HepG2 (cell line): ENCODE measurements around the gene RNF125. TPM values are rescaled to one million over a fixed set of nuclear protein-coding genes. Genes with fewer than 3 reads are reported as not detected.

Experiments
- ATAC-seq: fragments of 200-7000 bp; cut with Tn5 transposase; 3 replicates; pipeline ENCODE4 v1.9.1; 2020; ENCODE audit warnings: mild to moderate bottlenecking, moderate library complexity
- BruUV-seq: library from RNA; stranded (reverse); fragments of 400-500 nt; replicated peaks from 2 replicates; lab custom pipeline; 2021; lab: Mats Ljungman, UMichigan
- CTCF ChIA-PET: fragments of 300-600 bp; formaldehyde crosslinking; extraction: SDS; loops from one replicate; lab custom pipeline; 2021; ENCODE audit warnings: low total read pairs, inconsistent platforms, low intra/inter-chr PET ratio; lab: Yijun Ruan, JAX
- POLR2A ChIA-PET: fragments of 350-600 bp; sonication (Branson Sonifier 250); formaldehyde crosslinking; loops from one replicate; lab custom pipeline; 2020; ENCODE audit warnings: antibody characterized with exemption, inconsistent platforms; lab: Yijun Ruan, JAX
- DNase-seq: peaks from one replicate; pipeline ENCODE4 v3.0.0-alpha.2; 2015; ENCODE audit warnings: low spot score
- FAIRE-seq: peaks from 3 replicates; lab custom pipeline; 2011; peaks lifted over from hg19 to GRCh38; lab: Jason Lieb, UNC
- H2AFZ ChIP-seq: one replicate; pipeline ENCODE4 v1.6.1; 2011; ENCODE audit warnings: low read length, inconsistent platforms
- H3K27ac ChIP-seq: fragments of 300-600 bp; 3 replicates; pipeline ENCODE4 v1.8.0; 2011; ENCODE audit warnings: mixed run types, mild to moderate bottlenecking, mixed read lengths, low read length, inconsistent platforms; ENCODE audit not compliant: insufficient read depth; ENCODE audit errors: extremely low read length
- H3K27me3 ChIP-seq, 2 experiments: fragments of 200-600 bp in 1 of 2; 2 replicates in 1 of 2; 3 replicates in 1 of 2; pipeline versions ENCODE4 v1.6.0 to v1.8.0; 2011; ENCODE audit warnings: low read length in 2 of 2, mild to moderate bottlenecking in 2 of 2, moderate library complexity in 2 of 2, inconsistent platforms in 1 of 2; ENCODE audit not compliant: insufficient read depth in 2 of 2, control insufficient read depth in 1 of 2
- H3K36me3 ChIP-seq, 2 experiments: fragments of 200-600 bp in 1 of 2; replicated peaks in 1 of 2; 2 replicates in 1 of 2; 3 replicates in 1 of 2; pipeline versions ENCODE4 v1.5.1 to v1.8.0; 2011; ENCODE audit warnings: low read length in 2 of 2, inconsistent platforms in 1 of 2; ENCODE audit not compliant: insufficient read depth in 2 of 2, control insufficient read depth in 1 of 2
- H3K4me1 ChIP-seq: 2 replicates; pipeline ENCODE4 v1.5.1; 2012; ENCODE audit warnings: low read length, inconsistent platforms; ENCODE audit not compliant: insufficient read depth
- H3K4me2 ChIP-seq: 2 replicates; pipeline ENCODE4 v1.6.0; 2011; ENCODE audit warnings: low read depth, low read length, inconsistent platforms
- H3K4me3 ChIP-seq, 3 experiments: fragments of 200-600 bp in 1 of 3; sonication (generic), shearing (Covaris generic) in 1 of 3; replicated peaks in 1 of 3; 2 replicates each; pipeline ENCODE4 v1.5.1; 2011 to 2016; ENCODE audit warnings: low read length in 3 of 3, inconsistent platforms in 2 of 3, low read depth in 2 of 3, mild to moderate bottlenecking in 2 of 3, control low read depth in 1 of 3, mixed read lengths in 1 of 3; ENCODE audit not compliant: insufficient read depth in 1 of 3
- H3K79me2 ChIP-seq: one replicate; pipeline ENCODE4 v1.6.1; 2011; ENCODE audit warnings: low read length, inconsistent platforms; ENCODE audit not compliant: insufficient read depth
- H3K9ac ChIP-seq: 2 replicates; pipeline ENCODE4 v1.6.0; 2011; ENCODE audit warnings: mild to moderate bottlenecking, low read depth, low read length, inconsistent platforms; ENCODE audit not compliant: insufficient read depth
- H3K9me3 ChIP-seq: 2 replicates; pipeline ENCODE4 v1.5.1; 2012; ENCODE audit warnings: mild to moderate bottlenecking, low read length
- H4K20me1 ChIP-seq: 2 replicates; pipeline ENCODE4 v1.6.0; 2011; ENCODE audit warnings: inconsistent platforms, mild to moderate bottlenecking, low read length, moderate library complexity; ENCODE audit not compliant: insufficient read depth
- ARID2 ChIP-seq: sonication (generic); formaldehyde crosslinking; IDR thresholded peaks from 2 replicates; pipeline ENCODE4 v1.8.1; 2022; ENCODE audit warnings: mild to moderate bottlenecking, missing genetic modification reagents, borderline replicate concordance
- DNMT3B ChIP-seq: conservative IDR thresholded peaks from 2 replicates; pipeline ENCODE4 v1.6.1; 2016; ENCODE audit warnings: missing biosample characterization, control low read depth
- MTA3 ChIP-seq: sonication (generic); formaldehyde crosslinking; IDR thresholded peaks from 2 replicates; pipeline ENCODE4 v1.4.0; 2020; ENCODE audit warnings: missing genetic modification reagents
- RBM39 ChIP-seq: fragments of 200-400 bp; formaldehyde crosslinking; IDR thresholded peaks from one replicate; pipeline ENCODE4 v1.6.1; 2018; ENCODE audit warnings: antibody characterized with exemption, mild to moderate bottlenecking, low read depth, low read length; ENCODE audit not compliant: poor library complexity, severe bottlenecking
- SAP130 ChIP-seq: IDR thresholded peaks from 2 replicates; pipeline ENCODE4 v1.6.1; 2016; ENCODE audit warnings: low read depth
- SMYD3 ChIP-seq: sonication (generic); formaldehyde crosslinking; IDR thresholded peaks from 2 replicates; pipeline ENCODE4 v1.8.1; 2023; ENCODE audit warnings: mild to moderate bottlenecking, missing genetic modification reagents
- SP5 ChIP-seq: IDR thresholded peaks from 2 replicates; pipeline ENCODE4 v1.6.1; 2016; ENCODE audit warnings: low read depth, borderline replicate concordance
- ZNF572 ChIP-seq: sonication (generic); formaldehyde crosslinking; IDR thresholded peaks from 2 replicates; pipeline ENCODE4 v1.5.1; 2020; ENCODE audit warnings: mild to moderate bottlenecking, missing genetic modification reagents
- ZNF891 ChIP-seq: sonication (generic); formaldehyde crosslinking; IDR thresholded peaks from 2 replicates; pipeline ENCODE4 v1.5.0; 2020; ENCODE audit warnings: mild to moderate bottlenecking, missing genetic modification reagents
- ZSCAN5A ChIP-seq: sonication (generic); formaldehyde crosslinking; IDR thresholded peaks from 2 replicates; pipeline ENCODE4 v1.8.0; 2022; ENCODE audit warnings: mild to moderate bottlenecking, missing genetic modification reagents, borderline replicate concordance
- WGBS: methylation state at CpG from one replicate; pipeline ENCODE4 v1.1.6; 2017; ENCODE audit warnings: low lambda C conversion rate; 5-methylcytosine and 5-hydroxymethylcytosine counted together
- in situ Hi-C: cut with HindIII; loops from 2 replicates; pipeline ENCODE4 v1.10.0; 2017; ENCODE audit warnings: low pct_unique_long_range_greater_than_20kb; ENCODE audit not compliant: extremely low pct_ligation_motif_present
- intact Hi-C: fragments of 100-400 bp; cut with micrococcal nuclease; formaldehyde crosslinking; loops from one replicate; pipeline ENCODE4 v1.10.0; 2022; ENCODE audit not compliant: unreplicated experiment
- polyA plus RNA-seq, 8 experiments: library from polyadenylated mRNA; depleted of rRNA in 3 of 8; stranded (reverse) in 7 of 8; unstranded in 1 of 8; fragments of >200 nt; fragmentation: Illumina TruSeq in 4 of 8; extraction: Trizol in 4 of 8; gene quantifications; 2 replicates each; pipeline versions ENCODE4 v1.2.1 to v1.2.3, GENCODE V29; 2011 to 2016; ENCODE audit warnings: low read depth in 4 of 8, missing spikeins in 1 of 8, mixed read lengths in 1 of 8; ENCODE audit not compliant: insufficient read depth in 1 of 8
- total RNA-seq, 5 experiments: library from RNA; depleted of rRNA; stranded (reverse); fragments of >200 nt; fragmentation: Illumina TruSeq; extraction: Trizol; gene quantifications; 2 replicates each; pipeline ENCODE4 v1.2.3, GENCODE V29; 2016; ENCODE audit warnings: low read depth in 1 of 5

The RNF125 gene
- total and polyA plus RNA-seq, 2 of the 13 experiments (the other 11 are each of a cell fraction or from before 2014, with no cell fraction given), result 0.58 to 1.8 TPM

DNA sequence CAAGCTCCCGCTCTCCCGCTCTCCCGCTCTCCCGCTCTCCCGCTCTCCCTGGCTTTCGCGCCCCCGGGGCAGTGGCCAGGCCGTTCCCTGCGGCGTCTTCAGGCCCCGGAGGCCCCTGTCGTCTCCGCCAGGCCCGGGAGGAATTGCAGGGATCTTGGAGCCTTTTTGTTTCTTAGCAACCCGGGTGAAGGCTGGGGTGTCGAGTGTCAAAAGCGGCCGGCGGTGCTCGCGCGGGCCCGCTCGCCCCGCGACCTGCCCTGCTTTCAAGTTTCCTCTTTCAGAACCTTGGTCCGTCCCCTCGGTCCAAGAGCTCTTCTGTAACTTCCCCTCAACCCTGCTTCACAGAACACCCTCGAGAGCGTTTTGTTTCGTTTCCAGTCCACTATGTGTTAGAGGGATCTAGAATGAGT, 74.5 kb downstream of the RNF125 start (continued):
- TF ChIP-seq ZSCAN5A (CRISPR knock-in tag) (peak; percentile 9; the same call in 1 of the 2 replicates), RBM39 (peak; percentile 48), DNMT3B (no peak), ZNF572 (CRISPR knock-in tag) (no peak), ZNF891 (CRISPR knock-in tag) (0 out of 2 replicates have a peak, but pooled peaks have one; percentile 17)
- TF ChIP-seq, all 625 proteins: peak for 14

GRCh38 chr18:32093523-32093922, 74.9 kb downstream of the RNF125 start:
- BruUV-seq, result no TSS peak
- Histone ChIP-seq H4K20me1 (peaks cover 22% of the 10 kb centered on the region; the same call in 1 of the 2 replicates), H3K4me1 (peaks cover 48% of the 10 kb centered on the region), H3K79me2 (peaks cover 52% of the 10 kb centered on the region), H3K4me3 (peak overlapping the region; percentile 79 to 93 (median 92)), H3K9ac (peak overlapping the region; percentile 92), H3K27ac (peak overlapping the region; percentile 98), H3K36me3 (peaks cover 5 to 13% of the 10 kb centered on the region in 2 experiments; a peak in 3 of 5 replicates), H3K9me3 (no peaks in the 10 kb centered on the region), H3K4me2 (peak overlapping the region; percentile 91), H3K27me3 (no peaks in the 10 kb centered on the region), H2AFZ (no peak overlapping the region)
- POLR2A ChIA-PET, result no interaction called here
- TF ChIP-seq SP5 (no peak), SMYD3 (CRISPR knock-in tag) (0 out of 2 replicates have a peak, but pooled peaks have one; percentile 30), SAP130 (CRISPR knock-in tag) (peak; percentile 18; the same call in 1 of the 2 replicates), MTA3 (no peak), ARID2 (CRISPR knock-in tag) (0 out of 2 replicates have a peak, but pooled peaks have one; percentile 58)
- ATAC-seq (no peak), FAIRE-seq (no peak), DNase-seq (peak; percentile 29)
- in situ Hi-C loops, result no loop called here
- CTCF ChIA-PET, result no interaction called here
- 2% methylated on average over 7 of the region's 7 CpGs for WGBS
- intact Hi-C loops, result loop anchor here (10.0 kb wide), 1 partner anchor 509 kb away; no protein-coding TSS in a partner anchor
